B cell (primary cell): ENCODE measurements around the gene MLLT10. TPM values are rescaled to one million over a fixed set of nuclear protein-coding genes. Genes with fewer than 3 reads are reported as not detected.

ENCODE experiments used
- ATAC-seq: fragments of 200-7000 bp; cut with Tn5 transposase; one replicate; pipeline ENCODE4 v1.10.0; 2021; ENCODE audit warnings: low read depth, mild to moderate bottlenecking, moderate number of reproducible peaks, moderate library complexity
- CTCF ChIA-PET: fragments of 350-600 bp; sonication (Branson Sonifier 250); formaldehyde crosslinking; loops from one replicate; lab custom pipeline; 2021; ENCODE audit warnings: antibody characterized with exemption, inconsistent platforms; lab: Charles Lee
- POLR2A ChIA-PET: fragments of 350-600 bp; sonication (Branson Sonifier 250); formaldehyde crosslinking; loops from one replicate; lab custom pipeline; 2021; ENCODE audit warnings: antibody characterized with exemption; lab: Charles Lee
- DNase-seq: peaks from one replicate; pipeline ENCODE4 v3.0.0; 2013
- H2AFZ ChIP-seq: 2 replicates; pipeline ENCODE4 v1.6.1; 2012; ENCODE audit warnings: mild to moderate bottlenecking, low read depth, low read length; ENCODE audit not compliant: insufficient read depth, poor library complexity, severe bottlenecking
- H3K27ac ChIP-seq, 2 donors: 1 replicate in 1 of 2; 2 replicates in 1 of 2; pipeline ENCODE4 v1.5.1; 2012 to 2013; ENCODE audit warnings: low read length in 2 of 2, mild to moderate bottlenecking in 2 of 2, moderate library complexity in 1 of 2
- H3K27me3 ChIP-seq, 4 experiments: fragments of 200-600 bp in 1 of 4; sonication (generic) in 1 of 4; replicated peaks in 1 of 4; 1 replicate in 2 of 4; 2 replicates in 2 of 4; pipeline versions ENCODE4 v1.6.1 to v1.7.0; 2013 to 2016; ENCODE audit warnings: low read length in 3 of 4, mild to moderate bottlenecking in 2 of 4, mixed read lengths in 1 of 4, moderate library complexity in 1 of 4; ENCODE audit not compliant: insufficient read depth in 4 of 4, control insufficient read depth in 3 of 4; ENCODE audit errors: control extremely low read depth in 1 of 4
- H3K36me3 ChIP-seq, 2 experiments: replicated peaks in 1 of 2; 1 replicate in 1 of 2; 2 replicates in 1 of 2; pipeline versions ENCODE4 v1.6.1 to v1.7.1; 2013; ENCODE audit warnings: low read length in 1 of 2; ENCODE audit not compliant: insufficient read depth in 2 of 2, control insufficient read depth in 1 of 2; ENCODE audit errors: control extremely low read depth in 1 of 2, extremely low read depth in 1 of 2
- H3K4me1 ChIP-seq, 2 donors: fragments of 200-600 bp in 1 of 2; sonication (generic) in 1 of 2; 1 replicate in 1 of 2; 2 replicates in 1 of 2; pipeline versions ENCODE4 v1.5.1 to v1.6.1; 2013 to 2017; ENCODE audit warnings: low read length in 2 of 2; ENCODE audit not compliant: control insufficient read depth in 2 of 2, insufficient read depth in 2 of 2
- H3K4me2 ChIP-seq: replicated peaks from 2 replicates; pipeline ENCODE3; 2012; ENCODE audit warnings: mild to moderate bottlenecking, low read depth, low read length; ENCODE audit not compliant: poor library complexity, severe bottlenecking
- H3K4me3 ChIP-seq, 5 experiments: fragments of 200-600 bp in 1 of 5; sonication (generic) in 1 of 5; 1 replicate in 3 of 5; 2 replicates in 2 of 5; pipeline versions ENCODE4 v1.5.1 to v1.7.0; 2011 to 2016; ENCODE audit warnings: low read length in 4 of 5, mild to moderate bottlenecking in 4 of 5, low read depth in 2 of 5, control low read depth in 1 of 5, moderate library complexity in 1 of 5; ENCODE audit not compliant: insufficient read depth in 1 of 5; ENCODE audit errors: control extremely low read depth in 1 of 5, extremely low read depth in 1 of 5
- H3K79me2 ChIP-seq: fragments of 200-600 bp; sonication (generic); one replicate; pipeline ENCODE4 v1.6.0; 2016; ENCODE audit warnings: low read length; ENCODE audit not compliant: control insufficient read depth, insufficient read depth
- H3K9ac ChIP-seq: fragments of 200-600 bp; sonication (generic); 2 replicates; pipeline ENCODE4 v1.6.1; 2017; ENCODE audit warnings: mild to moderate bottlenecking, low read length, moderate library complexity
- H3K9me3 ChIP-seq, 3 donors: one replicate each; pipeline versions ENCODE4 v1.6.1 to v1.7.1; 2013; ENCODE audit warnings: low read length in 2 of 3; ENCODE audit not compliant: control insufficient read depth in 2 of 3, insufficient read depth in 1 of 3; ENCODE audit errors: control extremely low read depth in 1 of 3
- H4K20me1 ChIP-seq: 2 replicates; pipeline ENCODE4 v1.6.0; 2012; ENCODE audit warnings: mild to moderate bottlenecking, low read length; ENCODE audit not compliant: insufficient read depth, control insufficient read depth, poor library complexity, severe bottlenecking
- H3K27ac Mint-ChIP-seq: one replicate; pipeline ENCODE4 v1.8.0; 2021; ENCODE audit warnings: mixed read lengths
- H3K27me3 Mint-ChIP-seq: one replicate; pipeline ENCODE4 v1.8.0; 2021; ENCODE audit warnings: mixed read lengths
- H3K4me1 Mint-ChIP-seq: one replicate; pipeline ENCODE4 v1.8.0; 2021; ENCODE audit warnings: mixed read lengths
- H3K4me3 Mint-ChIP-seq: one replicate; pipeline ENCODE4 v1.8.0; 2021; ENCODE audit warnings: mixed read lengths
- H3K9me3 Mint-ChIP-seq: one replicate; pipeline ENCODE4 v1.8.0; 2022; ENCODE audit warnings: mixed read lengths; ENCODE audit not compliant: insufficient read depth
- CTCF ChIP-seq: fragments of 200-600 bp; IDR thresholded peaks from one replicate; pipeline ENCODE4 v1.8.0; 2022; ENCODE audit warnings: antibody characterized with exemption, mild to moderate bottlenecking
- EZH2 ChIP-seq: IDR thresholded peaks from 2 replicates; pipeline ENCODE4 v1.6.1; 2012; ENCODE audit warnings: borderline replicate concordance, low read depth, mild to moderate bottlenecking, moderate library complexity, low read length; ENCODE audit not compliant: insufficient read depth, poor library complexity, severe bottlenecking
- WGBS: methylation state at CpG from one replicate; pipeline ENCODE4 v1.1.5; 2013; ENCODE audit warnings: missing lambda C conversion rate; ENCODE audit not compliant: insufficient coverage; 5-methylcytosine and 5-hydroxymethylcytosine counted together
- intact Hi-C: fragments of 100-400 bp; cut with micrococcal nuclease; formaldehyde crosslinking; loops from one replicate; pipeline ENCODE4 v1.10.0; 2022
- polyA plus RNA-seq: library from polyadenylated mRNA; depleted of rRNA; stranded (reverse); fragments of >200 nt; gene quantifications from 2 replicates; pipeline ENCODE4 v1.2.3, GENCODE V29; 2012
- total RNA-seq, 2 donors: library from RNA; stranded (reverse); fragments of 120-200 nt in 1 of 2; gene quantifications; 1 replicate in 1 of 2; 2 replicates in 1 of 2; pipeline versions ENCODE4 v1.2.3 to v1.2.4, GENCODE V29; 2013 to 2022

MLLT10 gene
- total and polyA plus RNA-seq, 2 donors (not counting 1 experiment from before 2014, with no cell fraction given) = 21.7 to 70.5 TPM

- Mint-ChIP-seq H3K27ac (no peak overlapping the region), H3K9me3 (no peaks in the 10 kb centered on the region), H3K4me1 (peaks cover 34% of the 10 kb centered on the region), H3K4me3 (peak overlapping the region; percentile 92), H3K27me3 (peaks cover 60% of the 10 kb centered on the region)
- WGBS = 1% methylated on average over 36 of the region's 42 CpGs
- H3K27ac ChIP-seq = no peak overlapping the region
- no peaks in the 10 kb centered on the region for H3K79me2 ChIP-seq
- peak overlapping the region; percentile 60 to 74 (median 67) for H3K4me3 ChIP-seq
- no peaks in the 10 kb centered on the region for H3K36me3 ChIP-seq
- H3K9me3 ChIP-seq = peaks cover 0 to 16% (median 0%) of the 10 kb centered on the region in 3 donors
- H3K9ac ChIP-seq = peak overlapping the region; percentile 69
- no peaks in the 10 kb centered on the region for H4K20me1 ChIP-seq
- no peak for DNase-seq
- POLR2A ChIA-PET = interaction anchor here (1.0 to 2.1 kb wide), 2 partner anchors 31 to 39 kb away, joined by 3 to 7 read pairs; partner anchors contain the start of genes MLLT10 and SKIDA1
- ATAC-seq = no peak
- TF ChIP-seq EZH2 (no peak), CTCF (no peak)
- peak overlapping the region; percentile 99 for H3K4me2 ChIP-seq
- peaks cover 2 to 60% (median 52%) of the 10 kb centered on the region in 4 experiments for H3K27me3 ChIP-seq
- H3K4me1 ChIP-seq = peaks cover 43 to 46% of the 10 kb centered on the region in 2 donors
- intact Hi-C loops = loop anchor here (1.0 to 10.0 kb wide), 7 partner anchors 38 to 1492 kb away; no protein-coding TSS in a partner anchor
- peak overlapping the region; percentile 92 for H2AFZ ChIP-seq
- CTCF ChIA-PET = interaction anchor here (0.6 to 2.5 kb wide), 29 partner anchors 10 to 1495 kb away, joined by 3 to 14 read pairs (median 5); partner anchors contain the start of genes DNAJC1, MLLT10 and SKIDA1
These were observed 38.9 kb upstream of the MLLT10 start for GRCh38 chr10:21495002-21495751.
